SK-N-SH (cell line): ENCODE data around the gene SLC2A13. TPM values are rescaled to one million over a fixed set of nuclear protein-coding genes. Genes with fewer than 3 reads are reported as not detected.

Experiments
- CTCF ChIA-PET: fragments of 300-600, 350-600 bp; formaldehyde crosslinking; extraction: SDS; loops from one replicate; lab custom pipeline; 2021; lab: Yijun Ruan, JAX
- POLR2A ChIA-PET: fragments of 350-600 bp; sonication (Branson Sonifier 250); formaldehyde crosslinking; extraction: SDS; loops from one replicate; lab custom pipeline; 2020; ENCODE audit warnings: antibody characterized with exemption, inconsistent platforms; lab: Yijun Ruan, JAX
- DNase-seq: peaks from one replicate; pipeline ENCODE4 v3.0.0; 2012
- H2AFZ ChIP-seq: fragments of 200-600 bp; sonication (generic); 2 replicates; pipeline ENCODE4 v1.8.1; 2016; ENCODE audit warnings: antibody characterized with exemption, mild to moderate bottlenecking, low read depth
- H3F3A ChIP-seq: fragments of 200-600 bp; sonication (generic); replicated peaks from 2 replicates; pipeline ENCODE3; 2016; ENCODE audit warnings: antibody characterized with exemption, mild to moderate bottlenecking; ENCODE audit not compliant: insufficient read depth
- H3K27ac ChIP-seq, 2 experiments: fragments of 200-500 bp in 1 of 2; fragments of 200-600 bp in 1 of 2; sonication (Bioruptor generic) in 1 of 2; sonication (generic), shearing (Covaris generic) in 1 of 2; 2 replicates each; pipeline versions ENCODE4 v1.5.1 to v1.6.1; 2014 to 2016; ENCODE audit warnings: low read depth in 2 of 2, inconsistent platforms in 1 of 2, low read length in 1 of 2, mild to moderate bottlenecking in 1 of 2, mixed read lengths in 1 of 2
- H3K27me3 ChIP-seq: fragments of 200-600 bp; sonication (generic), shearing (Covaris generic); 2 replicates; pipeline ENCODE4 v1.6.1; 2016; ENCODE audit warnings: mixed run types; ENCODE audit not compliant: insufficient read depth
- H3K36me3 ChIP-seq, 2 experiments: fragments of 200-500 bp in 1 of 2; fragments of 200-600 bp in 1 of 2; sonication (Bioruptor generic) in 1 of 2; sonication (generic) in 1 of 2; replicated peaks in 1 of 2; 2 replicates each; pipeline versions ENCODE3 to v1.5.1; 2014 to 2016; ENCODE audit warnings: low read length in 1 of 2, mild to moderate bottlenecking in 1 of 2; ENCODE audit not compliant: insufficient read depth in 2 of 2, control insufficient read depth in 1 of 2
- H3K4me1 ChIP-seq, 2 experiments: fragments of 200-500 bp in 1 of 2; fragments of 200-600 bp in 1 of 2; sonication (Bioruptor generic) in 1 of 2; sonication (generic), shearing (Covaris generic) in 1 of 2; 2 replicates each; pipeline versions ENCODE4 v1.5.1 to v1.6.1; 2014 to 2016; ENCODE audit warnings: low read depth in 1 of 2, low read length in 1 of 2, mixed run types in 1 of 2; ENCODE audit not compliant: insufficient read depth in 2 of 2, control insufficient read depth in 1 of 2
- H3K4me2 ChIP-seq: fragments of 200-600 bp; sonication (generic), shearing (Covaris generic); 2 replicates; pipeline ENCODE4 v1.6.1; 2017; ENCODE audit warnings: mixed run types
- H3K4me3 ChIP-seq, 2 experiments: fragments of 200-500 bp in 1 of 2; fragments of 200-600 bp in 1 of 2; sonication (Bioruptor generic) in 1 of 2; sonication (generic), shearing (Covaris generic) in 1 of 2; 2 replicates each; pipeline versions ENCODE4 v1.5.1 to v1.8.1; 2014 to 2016; ENCODE audit warnings: low read depth in 2 of 2, inconsistent platforms in 1 of 2, low read length in 1 of 2, mild to moderate bottlenecking in 1 of 2, mixed read lengths in 1 of 2, moderate library complexity in 1 of 2
- H3K79me2 ChIP-seq: fragments of 200-600 bp; sonication (generic); 2 replicates; pipeline ENCODE4 v1.8.1; 2017; ENCODE audit warnings: mild to moderate bottlenecking; ENCODE audit not compliant: insufficient read depth
- H3K9ac ChIP-seq: fragments of 200-600 bp; sonication (generic); 2 replicates; pipeline ENCODE4 v1.6.1; 2017; ENCODE audit warnings: mixed run types
- H3K9me2 ChIP-seq: fragments of 200-600 bp; sonication (generic); 2 replicates; pipeline ENCODE4 v1.6.1; 2017; ENCODE audit warnings: mixed run types
- H3K9me3 ChIP-seq: fragments of 200-600 bp; sonication (generic); 2 replicates; pipeline ENCODE4 v1.6.1; 2017; ENCODE audit warnings: mixed run types, mild to moderate bottlenecking, moderate library complexity
- H4K20me1 ChIP-seq: fragments of 200-600 bp; sonication (generic); 2 replicates; pipeline ENCODE4 v1.6.1; 2017; ENCODE audit warnings: mild to moderate bottlenecking, mixed run types; ENCODE audit not compliant: insufficient read depth
- CHD2 ChIP-seq: fragments of 150-350 bp; IDR thresholded peaks from 2 replicates; pipeline ENCODE4 v1.6.1; 2018; ENCODE audit warnings: low read length; ENCODE audit not compliant: partially characterized antibody
- ELF1 ChIP-seq: IDR thresholded peaks from 2 replicates; pipeline ENCODE4 v1.4.0; 2012
- EP300 ChIP-seq, 2 experiments: IDR thresholded peaks; 2 replicates each; pipeline versions ENCODE4 v1.4.0 to v1.6.1; 2012; ENCODE audit warnings: borderline replicate concordance in 1 of 2, low read depth in 1 of 2, low read length in 1 of 2
- FOSL2 ChIP-seq: IDR thresholded peaks from 2 replicates; pipeline ENCODE4 v1.4.0; 2012; ENCODE audit warnings: low read depth, mild to moderate bottlenecking, moderate library complexity, borderline replicate concordance
- GABPA ChIP-seq: IDR thresholded peaks from 2 replicates; pipeline ENCODE4 v1.4.0; 2012; ENCODE audit warnings: low read depth, mild to moderate bottlenecking
- GATA2 ChIP-seq: sonication (generic); formaldehyde crosslinking; IDR thresholded peaks from 2 replicates; pipeline ENCODE4 v1.5.0; 2020; ENCODE audit warnings: mild to moderate bottlenecking, missing genetic modification reagents
- JUND ChIP-seq: IDR thresholded peaks from 2 replicates; pipeline ENCODE4 v1.4.0; 2012
- MXI1 ChIP-seq: IDR thresholded peaks from 2 replicates; pipeline ENCODE4 v1.6.1; 2012; ENCODE audit warnings: mild to moderate bottlenecking, low read depth, low read length, improper control_type of control experiment
- NFIC ChIP-seq: IDR thresholded peaks from 2 replicates; pipeline ENCODE4 v1.4.0; 2012; ENCODE audit warnings: borderline replicate concordance
- NRF1 ChIP-seq: IDR thresholded peaks from 2 replicates; pipeline ENCODE4 v1.6.1; 2012; ENCODE audit warnings: low read depth, mild to moderate bottlenecking, low read length
- POLR2AphosphoS5 ChIP-seq: IDR thresholded peaks from 2 replicates; pipeline ENCODE4 v1.6.1; 2012; ENCODE audit warnings: low read depth, low read length
- RCOR1 ChIP-seq: fragments of 150-350 bp; IDR thresholded peaks from 2 replicates; pipeline ENCODE4 v1.6.1; 2017; ENCODE audit warnings: antibody characterized with exemption, low read length
- RXRA ChIP-seq: IDR thresholded peaks from 2 replicates; pipeline ENCODE4 v1.4.0; 2012; ENCODE audit warnings: low read depth, mild to moderate bottlenecking, borderline replicate concordance
- SIN3A ChIP-seq: IDR thresholded peaks from 2 replicates; pipeline ENCODE4 v1.6.1; 2012; ENCODE audit warnings: low read depth, mild to moderate bottlenecking, low read length, moderate library complexity, borderline replicate concordance
- USF1 ChIP-seq: IDR thresholded peaks from 2 replicates; pipeline ENCODE4 v1.4.0; 2012; ENCODE audit warnings: low read depth, borderline replicate concordance
- WGBS: methylation state at CpG from one replicate; pipeline ENCODE4 v1.1.6; 2017; ENCODE audit warnings: low lambda C conversion rate; 5-methylcytosine and 5-hydroxymethylcytosine counted together
- polyA plus RNA-seq, 3 experiments: library from polyadenylated mRNA; depleted of rRNA; stranded (reverse); fragments of >200 nt; gene quantifications; 2 replicates each; pipeline ENCODE4 v1.2.3, GENCODE V29; 2012
- TF ChIP-seq, protein P1 (sequence below): IDR thresholded peaks from 2 replicates; pipeline ENCODE4 v1.6.1; 2012; ENCODE audit warnings: mild to moderate bottlenecking, low read depth, low read length, moderate library complexity
- TF ChIP-seq, protein P2 (sequence below): IDR thresholded peaks from 2 replicates; pipeline ENCODE4 v1.4.0; 2012; ENCODE audit warnings: low read depth, borderline replicate concordance
- TF ChIP-seq, protein P3 (sequence below): fragments of 150-350 bp; IDR thresholded peaks from 2 replicates; pipeline ENCODE4 v1.6.1; 2017; ENCODE audit warnings: antibody characterized with exemption, low read length, low read depth, borderline replicate concordance

Gene SLC2A13
- polyA plus RNA-seq, 1 of the 3 experiments (the other 2 are of a cell fraction) = 0.21 TPM

- Histone ChIP-seq H3K4me1 (no peaks in the 10 kb centered on the region), H3K36me3 (no peaks in the 10 kb centered on the region), H2AFZ (no peak overlapping the region), H3K4me2 (no peak overlapping the region), H3K9me3 (no peaks in the 10 kb centered on the region), H3F3A (no peaks in the 10 kb centered on the region), H3K9ac (no peak overlapping the region), H3K9me2 (no peaks in the 10 kb centered on the region), H3K27me3 (no peaks in the 10 kb centered on the region), H3K27ac (no peak overlapping the region), H3K79me2 (no peaks in the 10 kb centered on the region), H3K4me3 (no peak overlapping the region), H4K20me1 (no peaks in the 10 kb centered on the region)
- CTCF ChIA-PET = interaction anchor here (0.6 to 1.3 kb wide), 3 partner anchors 10 to 243 kb away, joined by 4 to 5 read pairs (median 4); no protein-coding TSS in a partner anchor
- no peak for DNase-seq
- POLR2A ChIA-PET = no interaction called here
- 41% methylated on average over 2 of the region's 2 CpGs for WGBS
- TF ChIP-seq GATA2 (no peak), NRF1 (no peak), RCOR1 (no peak), CHD2 (no peak), JUND (no peak), FOSL2 (no peak), RXRA (no peak), ELF1 (no peak), POLR2AphosphoS5 (no peak), MXI1 (no peak), NFIC (no peak), EP300 (IDR thresholded peaks at IDR 0.05; ENCODE audit: borderline replicate concordance in 1 of 2, low read depth in 1 of 2, low read length in 1 of 2) (no peak), SIN3A (no peak), USF1 (no peak), GABPA (no peak)
- TF ChIP-seq, protein P1, sequence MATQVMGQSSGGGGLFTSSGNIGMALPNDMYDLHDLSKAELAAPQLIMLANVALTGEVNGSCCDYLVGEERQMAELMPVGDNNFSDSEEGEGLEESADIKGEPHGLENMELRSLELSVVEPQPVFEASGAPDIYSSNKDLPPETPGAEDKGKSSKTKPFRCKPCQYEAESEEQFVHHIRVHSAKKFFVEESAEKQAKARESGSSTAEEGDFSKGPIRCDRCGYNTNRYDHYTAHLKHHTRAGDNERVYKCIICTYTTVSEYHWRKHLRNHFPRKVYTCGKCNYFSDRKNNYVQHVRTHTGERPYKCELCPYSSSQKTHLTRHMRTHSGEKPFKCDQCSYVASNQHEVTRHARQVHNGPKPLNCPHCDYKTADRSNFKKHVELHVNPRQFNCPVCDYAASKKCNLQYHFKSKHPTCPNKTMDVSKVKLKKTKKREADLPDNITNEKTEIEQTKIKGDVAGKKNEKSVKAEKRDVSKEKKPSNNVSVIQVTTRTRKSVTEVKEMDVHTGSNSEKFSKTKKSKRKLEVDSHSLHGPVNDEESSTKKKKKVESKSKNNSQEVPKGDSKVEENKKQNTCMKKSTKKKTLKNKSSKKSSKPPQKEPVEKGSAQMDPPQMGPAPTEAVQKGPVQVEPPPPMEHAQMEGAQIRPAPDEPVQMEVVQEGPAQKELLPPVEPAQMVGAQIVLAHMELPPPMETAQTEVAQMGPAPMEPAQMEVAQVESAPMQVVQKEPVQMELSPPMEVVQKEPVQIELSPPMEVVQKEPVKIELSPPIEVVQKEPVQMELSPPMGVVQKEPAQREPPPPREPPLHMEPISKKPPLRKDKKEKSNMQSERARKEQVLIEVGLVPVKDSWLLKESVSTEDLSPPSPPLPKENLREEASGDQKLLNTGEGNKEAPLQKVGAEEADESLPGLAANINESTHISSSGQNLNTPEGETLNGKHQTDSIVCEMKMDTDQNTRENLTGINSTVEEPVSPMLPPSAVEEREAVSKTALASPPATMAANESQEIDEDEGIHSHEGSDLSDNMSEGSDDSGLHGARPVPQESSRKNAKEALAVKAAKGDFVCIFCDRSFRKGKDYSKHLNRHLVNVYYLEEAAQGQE = no peak
- TF ChIP-seq, protein P2, sequence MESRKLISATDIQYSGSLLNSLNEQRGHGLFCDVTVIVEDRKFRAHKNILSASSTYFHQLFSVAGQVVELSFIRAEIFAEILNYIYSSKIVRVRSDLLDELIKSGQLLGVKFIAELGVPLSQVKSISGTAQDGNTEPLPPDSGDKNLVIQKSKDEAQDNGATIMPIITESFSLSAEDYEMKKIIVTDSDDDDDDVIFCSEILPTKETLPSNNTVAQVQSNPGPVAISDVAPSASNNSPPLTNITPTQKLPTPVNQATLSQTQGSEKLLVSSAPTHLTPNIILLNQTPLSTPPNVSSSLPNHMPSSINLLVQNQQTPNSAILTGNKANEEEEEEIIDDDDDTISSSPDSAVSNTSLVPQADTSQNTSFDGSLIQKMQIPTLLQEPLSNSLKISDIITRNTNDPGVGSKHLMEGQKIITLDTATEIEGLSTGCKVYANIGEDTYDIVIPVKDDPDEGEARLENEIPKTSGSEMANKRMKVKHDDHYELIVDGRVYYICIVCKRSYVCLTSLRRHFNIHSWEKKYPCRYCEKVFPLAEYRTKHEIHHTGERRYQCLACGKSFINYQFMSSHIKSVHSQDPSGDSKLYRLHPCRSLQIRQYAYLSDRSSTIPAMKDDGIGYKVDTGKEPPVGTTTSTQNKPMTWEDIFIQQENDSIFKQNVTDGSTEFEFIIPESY = no peak
- TF ChIP-seq, protein P3, sequence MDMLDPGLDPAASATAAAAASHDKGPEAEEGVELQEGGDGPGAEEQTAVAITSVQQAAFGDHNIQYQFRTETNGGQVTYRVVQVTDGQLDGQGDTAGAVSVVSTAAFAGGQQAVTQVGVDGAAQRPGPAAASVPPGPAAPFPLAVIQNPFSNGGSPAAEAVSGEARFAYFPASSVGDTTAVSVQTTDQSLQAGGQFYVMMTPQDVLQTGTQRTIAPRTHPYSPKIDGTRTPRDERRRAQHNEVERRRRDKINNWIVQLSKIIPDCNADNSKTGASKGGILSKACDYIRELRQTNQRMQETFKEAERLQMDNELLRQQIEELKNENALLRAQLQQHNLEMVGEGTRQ = no peak
Measured at GRCh38 chr12:40000884-40001283, 105.0 kb downstream of the SLC2A13 start.
